Activated CD8-positive, alpha-beta T cell treated with anti-CD3 and anti-CD28 coated beads for 36 hours (primary cell): ENCODE results near the gene DAPK3. TPM values are rescaled to one million over a fixed set of nuclear protein-coding genes. Genes with fewer than 3 reads are reported as not detected.
A peak's percentile ranks its signal among the peaks of the same experiment; 100 is the strongest.
"Not testable (repeated sequence)": the region's sequence is repeated elsewhere in the genome, so short reads cannot be mapped to it uniquely, and the experiment has no call there.

ENCODE experiments used
- ATAC-seq: fragments of 200-7000 bp; cut with Tn5 transposase; one replicate; pipeline ENCODE4 v1.10.0; 2021; ENCODE audit warnings: mild to moderate bottlenecking, moderate library complexity
- CTCF ChIA-PET: fragments of 350-600 bp; sonication (Branson Sonifier 250); formaldehyde crosslinking; loops from one replicate; lab custom pipeline; 2021; ENCODE audit warnings: antibody characterized with exemption; lab: Charles Lee
- POLR2A ChIA-PET: fragments of 350-600 bp; sonication (Branson Sonifier 250); formaldehyde crosslinking; loops from one replicate; lab custom pipeline; 2021; ENCODE audit warnings: antibody characterized with exemption; lab: Charles Lee
- DNase-seq: peaks from one replicate; pipeline ENCODE4 v3.0.0-alpha.2; 2020
- H3K27ac Mint-ChIP-seq: one replicate; pipeline ENCODE4 v1.8.0; 2021; ENCODE audit warnings: mild to moderate bottlenecking, mixed read lengths
- H3K27me3 Mint-ChIP-seq: one replicate; pipeline ENCODE4 v1.8.0; 2021; ENCODE audit warnings: mixed read lengths
- H3K36me3 Mint-ChIP-seq: one replicate; pipeline ENCODE4 v1.8.0; 2021; ENCODE audit warnings: low read depth, mixed read lengths
- H3K4me1 Mint-ChIP-seq: one replicate; pipeline ENCODE4 v1.8.0; 2021; ENCODE audit warnings: low read depth, mixed read lengths
- H3K4me3 Mint-ChIP-seq: one replicate; pipeline ENCODE4 v1.8.0; 2021; ENCODE audit warnings: mild to moderate bottlenecking, moderate library complexity, mixed read lengths
- H3K9me3 Mint-ChIP-seq: one replicate; pipeline ENCODE4 v1.8.0; 2021; ENCODE audit warnings: mixed read lengths
- CTCF ChIP-seq: fragments of 200-600 bp; IDR thresholded peaks from one replicate; pipeline ENCODE4 v1.8.0; 2022; ENCODE audit warnings: antibody characterized with exemption, mild to moderate bottlenecking
- intact Hi-C: fragments of 100-400 bp; cut with micrococcal nuclease; formaldehyde crosslinking; loops from one replicate; pipeline ENCODE4 v1.10.0; 2022
- total RNA-seq, 2 experiments: library from RNA; stranded (reverse); gene quantifications; one replicate each; pipeline ENCODE4 v1.2.3, GENCODE V29; 2021

The DAPK3 gene
- total RNA-seq, 2 experiments from 2014 or later: 27.2 to 27.5 TPM

- peak; percentile 42 for DNase-seq
- peak; percentile 74 for ATAC-seq
- peak overlapping the region; percentile 81 for H3K27ac Mint-ChIP-seq
- no peak for TF ChIP-seq CTCF
- peak overlapping the region; percentile 66 for H3K4me3 Mint-ChIP-seq
- POLR2A ChIA-PET: interaction anchor here (1.1 to 1.7 kb wide), 3 partner anchors 33 to 34 kb away, joined by 4 to 5 read pairs (median 4); partner anchors contain the start of gene EEF2
- H3K4me1 Mint-ChIP-seq: peaks cover 7% of the 10 kb centered on the region
- H3K9me3 Mint-ChIP-seq: no peaks in the 10 kb centered on the region
- CTCF ChIA-PET: interaction anchor here (0.8 kb wide), 1 partner anchor 18 kb away, joined by 6 read pairs; no protein-coding TSS in a partner anchor
- H3K27me3 Mint-ChIP-seq: no peaks in the 10 kb centered on the region
- intact Hi-C loops: no loop called here
- H3K36me3 Mint-ChIP-seq: no peaks in the 10 kb centered on the region
Measured at GRCh38 chr19:3950871-3951861, 19.7 kb downstream of the DAPK3 start.

- no peaks in the 10 kb centered on the region for H3K36me3 Mint-ChIP-seq
- ChIA-PET POLR2A (interaction anchor here (1.7 kb wide), 1 partner anchor 34 kb away, joined by 4 read pairs; no protein-coding TSS in a partner anchor), CTCF (interaction anchor here (0.8 kb wide), 1 partner anchor 19 kb away, joined by 6 read pairs; no protein-coding TSS in a partner anchor)
- H3K27me3 Mint-ChIP-seq: no peaks in the 10 kb centered on the region
- intact Hi-C loops: no loop called here
- ATAC-seq: no peak
- DNase-seq: no peak
- no peak overlapping the region for H3K27ac Mint-ChIP-seq
- H3K4me1 Mint-ChIP-seq: peaks cover 7% of the 10 kb centered on the region
- H3K4me3 Mint-ChIP-seq: peak overlapping the region; percentile 24
- no peaks in the 10 kb centered on the region for H3K9me3 Mint-ChIP-seq
- TF ChIP-seq CTCF: no peak
Measured at GRCh38 chr19:3949997-3950859, 20.7 kb downstream of the DAPK3 start.

GRCh38 chr19:3949294-3949693 lies 21.6 kb downstream of the DAPK3 start:
- CTCF ChIA-PET: no interaction called here
- intact Hi-C loops: no loop called here
- DNase-seq: no peak
- Mint-ChIP-seq H3K36me3 (no peaks in the 10 kb centered on the region), H3K27me3 (no peaks in the 10 kb centered on the region), H3K9me3 (no peaks in the 10 kb centered on the region), H3K27ac (no peak overlapping the region), H3K4me3 (no peak overlapping the region), H3K4me1 (peaks cover 7% of the 10 kb centered on the region)
- POLR2A ChIA-PET: no interaction called here
- TF ChIP-seq CTCF: no peak
- no peak for ATAC-seq

- H3K27me3 Mint-ChIP-seq, DNase-seq, H3K4me3 Mint-ChIP-seq, H3K36me3 Mint-ChIP-seq, H3K9me3 Mint-ChIP-seq, ATAC-seq, H3K27ac Mint-ChIP-seq, POLR2A ChIA-PET, CTCF ChIA-PET, intact Hi-C loops, H3K4me1 Mint-ChIP-seq: not testable (repeated sequence)
Measured at GRCh38 chr19:3947316-3947933, 23.5 kb downstream of the DAPK3 start.

- CTCF ChIA-PET: interaction anchor here (1.0 to 1.6 kb wide), 3 partner anchors 9 to 124 kb away, joined by 3 to 4 read pairs (median 4); no protein-coding TSS in a partner anchor
Measured at GRCh38 chr19:3945838-3946237, 25.1 kb downstream of the DAPK3 start.

More at GRCh38 chr19:3945838-3946237, 25.1 kb downstream of the DAPK3 start:
- POLR2A ChIA-PET: no interaction called here
- ATAC-seq (no peak), DNase-seq (no peak)
- Mint-ChIP-seq H3K9me3 (no peaks in the 10 kb centered on the region), H3K36me3 (no peaks in the 10 kb centered on the region), H3K27ac (no peak overlapping the region), H3K4me3 (no peak overlapping the region), H3K4me1 (peaks cover under 1% of the 10 kb centered on the region), H3K27me3 (no peaks in the 10 kb centered on the region)
- intact Hi-C loops: no loop called here
- TF ChIP-seq CTCF: no peak
